RPMI8226 (cell line): ENCODE data around the gene COX4I1.
A peak's percentile ranks its signal among the peaks of the same experiment; 100 is the strongest.

Experiments used
- DNase-seq: peaks from one replicate; pipeline ENCODE4 v3.0.0-alpha.2; 2015

The COX4I1 gene

DNA sequence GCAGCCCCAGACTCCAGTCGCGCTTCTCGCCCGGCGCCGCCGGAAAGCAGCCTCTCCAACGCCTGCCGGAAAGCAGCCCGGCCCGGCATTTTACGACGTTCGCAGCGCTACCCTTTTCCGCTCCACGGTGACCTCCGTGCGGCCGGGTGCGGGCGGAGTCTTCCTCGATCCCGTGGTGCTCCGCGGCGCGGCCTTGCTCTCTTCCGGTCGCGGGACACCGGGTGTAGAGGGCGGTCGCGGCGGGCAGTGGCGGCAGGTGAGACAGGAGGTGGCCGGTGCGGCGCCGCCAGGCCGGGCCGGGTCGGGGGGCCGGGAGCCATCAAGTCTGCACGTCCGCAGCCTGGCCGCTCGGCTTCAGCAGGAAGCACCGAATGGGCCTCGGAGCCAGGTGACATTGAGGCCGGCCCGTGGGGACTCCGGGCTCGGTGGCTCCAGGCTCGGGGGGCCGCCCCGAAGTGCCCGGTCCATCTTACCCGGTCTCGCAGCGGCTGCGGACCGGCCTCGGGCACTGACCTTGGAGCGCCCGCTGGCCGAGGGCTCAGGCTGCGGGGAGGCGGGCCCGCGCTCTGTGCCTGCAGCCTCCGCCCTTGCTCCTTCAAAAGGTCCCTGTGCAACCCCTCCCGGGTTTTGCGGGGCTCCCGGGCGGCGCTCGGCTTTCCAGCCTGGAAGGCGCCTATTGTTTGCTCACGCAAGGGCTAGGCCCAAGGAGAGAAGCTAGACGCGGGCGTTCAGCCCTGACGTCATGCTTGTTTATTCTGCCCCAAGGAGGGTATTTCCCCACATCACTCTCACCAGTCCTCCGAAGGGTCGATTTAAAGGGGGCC, at the start of gene COX4I1, which contains the start of gene EMC8:
TSS of gene COX4I1 (plus strand) at position 199 of the 824 bp plus-strand sequence. CDS start 1,511 bp downstream, outside the sequence.
TSS of gene EMC8 (minus strand) at position 48 of the 824 bp plus-strand sequence. CDS start 249 bp downstream, outside the sequence.
- DNase-seq = peak; percentile 91

DNA sequence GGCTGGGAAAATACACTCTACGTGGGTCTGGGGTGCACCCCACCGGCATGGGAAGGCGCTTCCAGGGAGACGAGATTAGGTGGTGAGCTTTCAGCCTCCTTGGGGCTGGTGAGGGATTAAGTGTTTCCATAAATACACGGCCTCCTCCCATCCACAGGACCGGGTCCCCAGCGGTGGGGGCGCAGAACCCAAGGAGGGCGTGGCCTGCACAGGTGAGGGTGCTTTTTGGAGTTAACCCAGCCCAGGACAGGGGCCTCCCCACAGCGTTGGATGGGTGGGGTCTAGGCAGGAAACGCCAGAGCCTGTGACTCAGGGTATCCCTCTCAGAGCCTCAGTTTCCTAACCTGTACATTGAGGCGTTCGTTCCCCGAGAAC, 49.7 kb upstream of the COX4I1 start:
- DNase-seq = no peak

DNA sequence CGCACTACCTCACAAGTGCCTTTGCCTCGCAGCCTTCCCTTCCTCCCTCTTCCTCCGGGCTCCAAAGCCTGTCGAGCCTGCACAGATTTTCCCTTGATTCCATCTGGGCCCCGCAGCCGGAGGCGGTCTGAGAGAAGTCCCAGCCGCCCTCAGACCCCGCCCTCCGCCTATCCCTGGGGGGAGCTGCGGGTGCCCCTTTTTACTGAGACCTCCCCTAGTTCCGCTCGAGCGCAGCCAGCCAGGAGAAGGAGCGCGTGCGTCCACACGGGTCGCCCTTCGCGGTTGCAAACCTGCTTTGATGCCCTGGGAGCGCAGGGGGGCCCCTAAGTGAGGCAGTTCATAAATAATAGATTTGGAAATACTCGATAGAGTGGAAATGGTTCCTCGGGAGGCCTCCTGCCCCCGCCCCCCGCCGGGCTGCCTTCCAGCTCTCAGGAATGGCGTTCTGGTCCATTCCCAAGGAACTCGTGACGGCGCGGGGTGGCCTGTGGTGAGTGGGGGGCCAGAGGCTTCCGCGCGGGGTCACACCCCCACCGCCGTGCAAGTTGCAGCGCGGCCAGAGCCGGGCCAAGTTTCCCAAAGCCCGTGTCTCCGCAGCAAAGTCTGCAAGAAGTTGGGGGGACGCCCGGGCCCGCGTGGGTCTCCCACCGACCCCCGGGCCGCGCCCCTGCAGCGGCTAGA, 49.2 kb upstream of the COX4I1 start:
- peak; percentile 22 for DNase-seq

DNA sequence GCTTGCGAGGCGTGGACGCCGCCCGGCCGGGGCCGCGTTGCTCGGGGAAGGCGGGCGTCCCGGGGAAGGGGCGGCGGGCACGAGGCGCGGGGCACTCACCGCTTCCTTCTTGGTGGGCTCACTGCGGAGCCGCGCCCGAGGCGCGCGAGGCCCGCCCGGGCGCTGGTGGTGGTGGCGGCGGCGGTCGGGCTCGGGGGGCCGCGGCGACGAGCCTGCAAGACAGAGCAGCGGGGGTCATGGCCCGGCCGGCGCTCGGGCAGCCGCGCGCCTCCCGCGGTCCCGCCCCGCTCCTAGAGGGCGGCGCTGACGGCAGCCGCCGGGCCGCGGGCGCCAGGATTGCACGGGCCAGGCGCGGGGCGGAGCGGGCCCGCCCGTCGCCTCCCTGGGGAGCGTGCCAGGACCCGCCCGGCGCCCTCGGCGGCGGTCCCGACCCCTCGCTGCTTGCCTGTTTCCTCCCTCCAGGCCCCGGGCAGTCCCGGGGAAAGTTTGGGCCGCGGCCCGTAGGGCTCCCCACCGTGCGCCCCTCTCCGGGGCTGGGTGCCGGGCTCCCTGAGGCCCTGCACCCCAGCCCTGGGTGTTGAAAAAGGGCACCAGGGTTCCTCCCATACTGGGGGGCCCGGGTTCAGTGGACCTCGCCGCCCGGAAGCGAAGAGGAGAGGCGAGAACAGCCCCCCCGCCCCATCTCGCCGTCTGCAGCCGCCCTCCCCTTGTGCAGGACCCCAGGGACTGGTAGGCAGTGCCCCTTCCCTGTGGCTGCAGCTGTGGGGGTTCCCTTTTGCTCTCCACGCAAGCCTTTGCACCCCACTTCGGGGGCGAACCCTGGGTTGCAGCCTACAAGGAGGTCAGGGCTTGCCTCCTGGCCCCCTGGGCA, 48.4 kb upstream of the COX4I1 start, which contains the start of gene C16orf74:
TSS of gene C16orf74 (minus strand) at position 270 of the 871 bp plus-strand sequence. CDS start 15,879 bp downstream, outside the sequence.
- peak; percentile 69 for DNase-seq

DNA sequence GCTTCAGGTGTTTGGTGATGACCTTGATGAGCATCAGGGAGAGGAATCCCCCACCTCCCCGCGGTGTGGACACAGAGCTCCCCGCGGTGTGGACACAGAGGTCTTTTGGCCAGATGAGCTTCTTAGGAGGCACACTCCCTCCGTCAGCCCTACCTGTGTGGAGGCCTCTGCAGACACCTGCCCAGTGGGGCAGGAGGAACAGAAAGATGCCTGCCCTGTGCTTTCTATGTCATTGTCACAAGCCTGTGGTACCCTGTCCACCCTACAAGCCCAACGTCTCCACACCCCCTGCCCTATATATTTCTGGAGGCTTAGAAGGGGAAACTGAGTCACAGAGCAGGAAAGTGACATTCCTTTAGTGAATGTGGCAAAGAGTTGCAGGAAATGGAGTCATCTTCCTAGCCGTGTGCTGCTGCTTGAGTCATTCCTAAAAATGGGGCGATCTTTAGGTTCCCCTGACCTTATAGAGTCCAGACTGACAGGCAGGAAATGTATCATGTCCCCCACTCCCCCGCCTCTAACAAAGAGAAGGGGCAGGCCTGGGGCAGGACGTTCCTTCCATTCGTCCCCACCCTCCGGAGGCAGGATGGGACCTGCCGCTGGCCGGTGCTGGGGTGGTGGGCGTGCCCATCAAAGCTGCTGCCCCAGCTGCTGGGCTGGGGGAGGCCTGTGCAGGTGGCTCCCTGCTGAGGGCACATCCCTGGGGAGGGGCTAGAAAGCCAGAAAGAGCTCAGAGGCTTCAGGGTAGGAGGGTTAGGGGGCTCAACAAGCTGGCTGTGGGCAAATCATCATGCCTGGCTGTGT, 47.6 kb upstream of the COX4I1 start:
- DNase-seq = peak; percentile 16

DNA sequence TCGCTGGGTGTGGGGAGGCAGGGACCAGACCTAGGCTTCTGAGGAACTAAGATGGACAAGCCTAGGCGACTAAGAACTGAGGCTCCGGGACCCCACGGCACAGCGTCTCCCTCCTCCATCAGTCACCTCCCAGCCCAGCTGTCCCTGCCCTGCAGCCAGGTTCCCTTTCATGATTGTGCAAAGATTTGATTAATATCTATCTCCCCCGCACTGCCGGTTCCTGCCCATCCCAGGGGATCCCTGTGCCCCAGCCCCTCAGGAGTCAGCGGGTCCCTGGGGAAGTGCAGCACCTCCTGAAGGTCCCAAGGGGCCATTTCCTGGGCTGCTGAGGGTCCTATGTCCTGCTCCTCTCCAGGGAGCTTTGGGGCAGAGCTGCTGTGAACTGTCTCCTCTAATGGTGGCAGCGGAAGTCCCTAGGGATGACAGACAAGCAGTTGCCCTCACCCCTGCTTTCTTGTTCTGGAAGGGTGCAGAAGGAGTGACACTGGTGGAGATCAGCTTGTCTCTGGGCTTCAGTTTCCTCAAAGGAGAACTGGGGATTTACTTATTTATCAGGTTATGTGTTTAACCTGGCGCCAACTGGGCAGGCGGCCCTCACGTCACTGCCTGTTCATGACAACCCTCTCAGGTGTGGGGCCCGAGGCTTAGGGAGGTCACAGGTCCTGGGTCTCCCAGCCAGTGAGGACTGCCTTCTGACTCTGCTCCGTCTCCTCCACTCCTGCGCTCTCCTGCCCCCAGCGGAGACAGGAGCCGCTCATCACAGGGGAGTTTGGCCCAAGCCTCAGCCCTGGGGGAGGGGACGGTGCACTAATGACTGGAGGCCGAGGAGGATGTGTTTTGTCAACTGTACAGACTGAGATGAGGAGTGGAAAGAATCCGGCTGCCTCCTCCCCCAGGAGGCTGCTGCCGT, 46.7 kb upstream of the COX4I1 start:
- peak; percentile 79 for DNase-seq

DNA sequence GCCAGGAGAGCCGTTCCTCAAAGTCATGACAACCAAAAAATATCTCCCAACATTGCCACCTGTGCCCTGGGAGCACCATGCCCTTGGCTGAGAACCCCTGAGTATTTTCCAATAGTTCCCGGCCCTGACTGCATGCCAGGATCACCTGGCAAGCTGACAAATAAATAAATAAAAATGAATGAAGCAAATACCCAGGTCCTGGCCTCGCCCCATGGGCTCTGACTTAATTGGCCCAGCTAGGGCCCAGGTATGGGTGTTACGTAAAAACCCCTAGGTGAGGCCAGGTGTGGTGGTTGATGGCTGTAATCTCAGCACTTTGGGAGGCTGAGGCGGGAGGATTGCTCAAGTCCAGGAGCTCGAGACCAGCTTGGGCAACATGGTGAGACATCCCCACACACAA, 45.9 kb upstream of the COX4I1 start:
- DNase-seq = no peak

DNA sequence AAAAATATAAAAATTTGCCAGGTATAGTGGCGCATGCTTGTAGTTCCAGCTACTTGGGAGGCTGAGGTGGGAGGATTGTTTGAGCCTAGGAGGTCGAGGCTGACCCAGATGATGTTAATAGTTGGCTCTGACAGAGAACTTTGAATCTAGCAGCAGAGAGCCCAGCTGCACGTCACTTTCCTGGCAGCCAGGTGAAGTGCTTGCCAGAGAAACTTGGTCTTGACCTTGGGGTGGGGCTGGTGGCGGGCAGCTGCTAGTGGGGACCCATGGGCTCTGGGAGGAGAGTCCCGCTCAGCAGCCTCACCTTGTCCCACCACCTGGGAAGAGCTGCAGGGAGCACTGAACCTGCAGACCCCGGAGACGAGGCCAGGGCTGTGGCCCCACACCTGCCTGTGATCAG, 45.5 kb upstream of the COX4I1 start:
- DNase-seq = no peak

DNA sequence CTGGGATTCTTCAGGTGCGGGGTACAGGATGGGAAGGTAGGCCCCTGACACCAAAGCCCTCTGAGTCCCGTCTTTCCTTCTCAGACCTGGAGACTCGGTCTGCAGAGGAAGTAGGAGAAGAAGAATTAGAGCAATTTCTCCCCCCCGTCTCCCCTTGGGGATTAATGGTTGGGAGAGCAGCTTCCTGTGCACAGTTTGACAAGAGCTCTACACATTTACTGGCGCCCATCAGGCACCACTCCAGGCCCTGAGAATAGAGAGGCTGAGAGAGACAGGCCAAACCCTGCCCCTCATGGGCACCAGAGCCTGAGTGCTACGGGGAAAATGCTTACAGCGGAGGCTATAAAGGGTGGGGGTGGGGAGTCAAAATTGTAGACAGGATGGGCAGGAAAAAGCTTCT, 45.1 kb upstream of the COX4I1 start:
- no peak for DNase-seq

DNA sequence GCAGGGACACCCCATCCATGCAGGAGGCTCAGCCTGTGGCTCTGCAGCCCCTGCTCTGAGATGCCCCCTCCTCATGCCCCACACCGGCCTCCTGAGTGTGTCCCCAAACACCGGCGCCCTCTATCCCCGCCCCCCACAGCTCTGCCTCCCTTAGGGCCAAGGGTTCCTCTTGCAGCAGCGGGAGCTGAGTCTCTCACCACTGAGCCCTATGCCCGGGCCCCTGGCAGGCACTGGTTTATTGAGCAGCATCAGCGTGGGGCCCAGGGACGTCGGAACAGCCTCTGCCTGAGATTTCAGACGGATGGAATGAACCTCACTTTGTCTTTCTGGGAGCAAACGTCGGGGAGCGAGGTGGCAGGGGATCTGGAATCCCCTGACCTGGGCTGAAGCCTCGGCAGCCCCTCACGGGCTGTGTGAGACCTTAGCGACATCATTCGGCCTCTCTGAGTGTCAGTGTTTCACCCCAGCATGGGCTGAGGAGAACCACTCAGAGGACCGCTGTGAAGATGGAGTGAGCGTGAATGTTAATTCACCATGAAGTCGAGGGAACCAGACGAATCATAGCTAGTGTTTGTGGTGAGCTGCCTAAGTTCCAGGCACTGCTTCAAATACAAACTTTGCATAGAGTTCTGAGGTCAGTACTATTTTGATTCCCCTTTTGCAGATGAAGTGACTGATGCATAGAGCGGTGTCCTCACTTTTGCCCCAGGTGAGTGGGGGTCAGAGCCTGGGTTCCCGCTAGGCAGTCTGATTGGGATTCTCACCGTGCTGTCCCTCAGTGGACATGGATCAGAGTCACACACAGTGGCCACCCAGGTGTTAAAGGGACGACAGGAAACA, 43.3 kb upstream of the COX4I1 start:
- no peak for DNase-seq

DNA sequence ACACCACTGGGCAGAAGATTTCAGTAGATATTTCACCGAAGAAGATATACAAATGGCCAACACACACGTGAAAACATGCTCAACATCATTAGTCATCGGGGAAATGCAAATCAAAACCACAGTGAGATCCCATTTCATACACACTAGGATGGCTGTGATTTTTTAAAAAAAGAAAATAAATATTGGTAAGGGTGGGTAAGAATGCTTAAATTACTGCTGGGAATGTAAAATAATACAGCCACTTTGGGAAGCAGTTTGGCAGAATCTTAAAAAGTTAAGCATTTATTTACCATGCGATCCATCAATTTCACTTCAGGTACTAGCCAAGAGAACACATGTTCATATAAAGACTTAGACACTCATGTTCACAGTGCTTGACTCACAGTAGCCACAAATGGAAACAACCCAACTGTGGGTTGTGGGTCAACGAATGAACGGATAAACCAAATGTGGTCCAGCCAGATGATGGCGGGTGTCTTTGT, 42.1 kb upstream of the COX4I1 start:
- no peak for DNase-seq

DNA sequence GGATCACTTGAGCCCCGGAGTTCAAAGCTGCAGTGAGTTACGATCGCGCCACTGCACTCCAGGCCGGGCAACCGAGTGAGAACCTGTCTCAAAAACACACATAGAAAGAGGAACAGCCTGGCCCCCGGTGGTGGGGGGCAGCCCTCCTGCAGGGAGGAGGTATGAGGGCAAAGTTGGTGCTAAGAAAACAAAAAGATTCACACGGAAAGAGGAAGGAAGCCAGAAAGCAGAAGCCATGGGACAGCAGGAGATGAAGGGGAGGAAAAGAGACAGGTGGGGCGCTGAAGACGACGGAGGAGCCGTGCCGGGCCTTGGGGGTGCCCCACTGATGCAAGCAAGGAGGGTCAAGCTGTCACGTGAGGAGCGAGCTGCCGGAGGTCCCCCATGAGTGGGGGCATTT, 40.4 kb upstream of the COX4I1 start:
- no peak for DNase-seq

DNA sequence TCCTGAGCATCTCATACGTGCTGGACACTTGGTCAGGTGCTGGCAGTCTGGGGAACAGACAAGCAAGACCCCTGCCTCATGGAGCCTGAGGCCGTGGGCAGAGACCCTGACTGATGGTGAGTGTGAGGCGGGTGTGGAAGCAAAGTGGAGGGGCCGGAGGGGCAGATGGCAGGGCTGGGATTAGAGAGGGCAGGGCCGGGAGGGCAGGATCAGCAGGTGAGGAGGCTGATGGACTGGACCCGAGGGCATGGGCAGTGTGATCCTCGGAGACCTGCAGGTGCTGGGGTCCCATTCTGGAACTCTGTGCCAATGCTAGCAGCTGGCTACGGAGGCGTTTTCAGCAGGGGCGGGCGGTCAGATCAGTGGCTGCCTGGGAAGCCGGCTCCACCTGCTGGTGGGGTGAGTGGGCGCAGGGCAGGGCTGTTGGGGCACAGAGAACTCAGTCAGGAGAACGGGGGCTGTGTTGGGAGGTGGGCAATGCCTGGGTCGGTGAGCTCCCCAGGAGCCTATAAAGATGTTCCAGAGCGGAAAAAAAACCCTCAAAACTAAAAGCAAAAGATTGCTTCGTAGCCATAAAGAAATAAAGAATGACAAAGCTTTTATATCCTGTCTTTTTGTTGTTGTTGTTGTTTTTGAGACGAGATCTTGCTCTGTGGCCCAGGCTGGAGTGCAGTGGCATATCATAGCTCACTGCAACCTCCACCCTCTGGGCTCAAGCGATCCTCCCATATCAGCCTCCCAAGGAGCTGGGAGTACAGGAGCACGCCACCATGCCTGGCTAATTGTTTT, 39.7 kb upstream of the COX4I1 start:
- DNase-seq = peak; percentile 60

DNA sequence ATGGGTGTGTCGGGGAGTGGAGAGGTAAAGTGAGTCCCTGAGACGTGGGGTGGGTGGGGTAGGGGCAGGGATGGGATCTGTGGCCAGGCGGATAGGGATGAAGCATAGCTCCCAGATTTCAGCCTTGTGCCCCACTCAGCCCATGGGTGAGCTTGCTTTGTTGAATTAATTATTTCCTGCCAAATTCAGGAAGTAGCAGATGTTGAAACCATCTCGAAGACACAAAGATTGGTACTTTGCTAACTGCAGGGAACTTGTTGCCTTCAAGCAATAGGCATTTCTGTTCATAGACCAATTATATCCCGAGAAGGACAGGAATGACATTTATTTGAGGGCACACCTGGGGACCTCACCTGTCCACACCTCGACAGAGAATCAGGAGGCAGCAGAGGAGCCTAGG, 37.6 kb upstream of the COX4I1 start:
- no peak for DNase-seq

DNA sequence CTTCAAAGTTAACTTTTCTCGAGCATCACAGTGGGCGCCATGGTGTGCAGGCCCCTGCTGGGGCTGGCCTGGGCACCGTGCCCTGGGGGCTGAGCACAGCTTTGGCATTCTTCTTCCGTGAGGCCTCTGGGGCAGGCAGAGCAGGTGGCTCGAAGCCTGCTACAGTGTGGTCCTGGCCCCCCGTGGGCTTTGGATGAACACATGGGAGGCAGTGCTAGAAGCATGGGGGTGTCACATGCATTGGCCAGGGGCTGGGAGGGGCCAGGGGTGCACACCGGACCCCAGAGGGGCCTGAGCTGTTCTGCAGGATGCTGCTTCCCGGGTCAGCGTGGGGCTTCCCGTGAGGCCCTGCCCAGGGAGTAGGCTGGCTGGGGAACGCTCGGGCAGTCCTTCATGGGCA, 36.5 kb upstream of the COX4I1 start:
- no peak for DNase-seq

DNA sequence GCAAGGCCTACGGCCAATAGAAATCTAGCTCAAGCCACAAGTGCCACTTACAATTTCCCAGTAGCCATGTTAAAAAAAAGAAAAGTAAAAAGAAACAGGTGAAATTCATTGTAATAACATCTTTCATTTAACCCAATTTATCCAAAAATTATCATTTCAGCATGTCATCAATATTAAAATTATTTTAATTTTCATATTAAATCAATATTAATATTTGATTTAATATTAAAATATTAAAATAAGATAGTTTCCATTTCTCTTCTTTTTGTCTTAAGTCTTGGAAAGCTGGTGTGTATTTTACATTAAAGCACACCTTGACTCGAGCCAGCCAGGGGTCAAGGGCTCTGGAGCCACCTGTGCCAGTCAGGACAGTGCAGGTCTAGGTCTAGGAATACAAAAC, 35.9 kb upstream of the COX4I1 start:
- no peak for DNase-seq

DNA sequence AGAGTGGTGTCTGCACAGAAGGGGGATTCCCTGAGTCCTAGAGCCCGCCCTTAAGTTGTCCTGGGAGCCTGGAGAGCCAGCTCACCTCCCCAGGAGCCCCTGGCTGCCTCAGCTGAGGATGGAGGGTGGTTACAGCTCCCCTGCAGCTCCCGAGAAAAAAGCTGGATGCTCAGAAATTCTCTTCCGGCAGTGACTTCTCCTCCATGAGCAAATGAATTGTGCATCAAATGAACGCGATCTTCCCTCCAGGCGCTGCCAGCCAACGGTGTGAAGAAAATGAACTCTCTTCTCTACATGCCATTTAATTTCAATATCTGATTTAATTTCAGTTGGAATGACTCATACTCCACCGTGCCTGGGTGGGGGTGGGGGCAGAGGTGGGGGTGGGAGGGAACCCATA, 34.3 kb upstream of the COX4I1 start:
- DNase-seq = no peak

DNA sequence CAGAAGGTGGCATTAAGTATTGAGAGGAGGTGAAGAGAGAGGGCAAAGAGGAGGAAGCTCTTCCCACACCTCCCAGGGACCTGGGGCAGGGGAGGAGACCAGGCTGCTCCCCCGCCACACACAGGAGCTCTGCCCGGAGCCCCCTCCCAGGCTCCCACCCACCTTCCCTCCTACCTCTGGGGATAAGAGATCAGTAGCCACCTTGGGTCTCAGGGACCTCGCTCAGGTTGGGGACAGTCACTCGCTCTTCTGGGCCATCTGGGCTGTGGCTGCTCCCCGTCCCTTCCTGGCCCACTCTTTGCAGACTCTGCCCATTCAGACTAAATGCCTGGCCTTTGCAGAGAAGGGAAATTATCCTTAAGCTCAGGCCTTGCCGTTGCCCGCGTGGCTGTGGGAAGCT, 33.7 kb upstream of the COX4I1 start:
- no peak for DNase-seq

DNA sequence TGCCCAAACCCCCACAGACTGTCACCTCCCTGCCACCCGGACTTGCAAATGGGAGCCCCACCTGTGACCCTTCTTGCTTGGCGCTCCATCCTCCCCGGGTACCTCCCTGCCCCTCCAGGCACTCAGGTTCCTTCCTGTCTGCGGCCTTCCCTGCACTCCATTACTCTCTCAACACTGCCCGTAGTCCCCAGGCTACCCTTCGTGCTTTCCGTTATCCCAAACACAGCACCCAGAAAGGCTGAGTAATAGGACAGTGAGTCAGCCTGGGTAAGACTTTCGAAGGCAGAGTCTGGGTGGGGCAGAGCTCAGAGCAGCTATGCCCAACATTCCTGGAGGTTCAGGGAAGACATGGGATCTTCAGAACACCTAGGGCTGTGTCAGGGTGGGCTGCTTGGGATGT, 32.0 kb upstream of the COX4I1 start:
- DNase-seq = no peak
